Choroid plexus epithelial cell (primary cell): Measurements from ENCODE around the gene CD247.

Source experiments
- DNase-seq: peaks from one replicate; pipeline ENCODE4 v3.0.0-alpha.2; 2010; ENCODE audit warnings: low read depth
- H3K4me3 ChIP-seq: 2 replicates; pipeline ENCODE4 v1.5.1; 2011; ENCODE audit warnings: low read depth, mild to moderate bottlenecking, control low read depth, low read length, moderate library complexity
- CTCF ChIP-seq: conservative IDR thresholded peaks from 2 replicates; pipeline ENCODE4 v1.5.1; 2011; ENCODE audit warnings: low read depth, mild to moderate bottlenecking, control low read depth, inconsistent platforms, low read length, moderate library complexity

Gene CD247

GRCh38 chr1:167404161-167404888 is 114.0 kb downstream of the CD247 start:
- TF ChIP-seq CTCF = no peak
- H3K4me3 ChIP-seq = no peak overlapping the region
- DNase-seq = peak; percentile 17

- H3K4me3 ChIP-seq = no peak overlapping the region
- peak; percentile 73 for TF ChIP-seq CTCF
- DNase-seq = peak; percentile 77
These were observed 117.0 kb downstream of the CD247 start for GRCh38 chr1:167401260-167401873.

GRCh38 chr1:167400359-167400953 is 117.9 kb downstream of the CD247 start:
- no peak for TF ChIP-seq CTCF
- no peak for DNase-seq
- no peak overlapping the region for H3K4me3 ChIP-seq

GRCh38 chr1:167392200-167392696 is 126.1 kb downstream of the CD247 start:
- no peak for TF ChIP-seq CTCF
- DNase-seq = no peak

GRCh38 chr1:167388976-167389375 is 129.4 kb downstream of the CD247 start:
- no peak for TF ChIP-seq CTCF
- no peak overlapping the region for H3K4me3 ChIP-seq
- DNase-seq = no peak

More at GRCh38 chr1:167392200-167392696, 126.1 kb downstream of the CD247 start:
- no peak overlapping the region for H3K4me3 ChIP-seq

GRCh38 chr1:167387251-167387910 is 130.9 kb downstream of the CD247 start:
- H3K4me3 ChIP-seq = no peak overlapping the region
- peak; percentile 2 for DNase-seq
- no peak for TF ChIP-seq CTCF
